Measurements from ENCODE around the gene GTF2H2.
"Not testable (repeated sequence)": the region's sequence is repeated elsewhere in the genome, so short reads cannot be mapped to it uniquely, and the experiment has no call there.

DNA sequence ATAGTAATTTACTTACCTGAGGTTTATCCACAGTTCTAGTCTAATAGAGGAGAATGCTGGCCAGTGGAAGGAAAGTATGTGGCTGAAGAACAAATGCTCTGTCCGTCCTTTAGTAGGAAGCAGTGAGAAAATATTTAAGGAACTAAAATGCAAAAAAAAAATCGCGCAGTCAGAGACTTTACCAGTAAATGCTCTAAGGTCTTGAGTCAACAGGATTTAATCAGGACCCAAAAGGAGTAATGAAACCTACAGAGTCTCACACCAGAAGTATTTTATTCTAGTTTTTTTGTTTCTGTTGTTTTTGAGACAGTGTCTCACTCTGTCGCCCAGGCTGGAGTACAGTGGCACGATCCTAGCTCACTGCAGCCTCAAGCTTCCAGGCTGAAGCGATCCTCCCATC is 46.8 kb downstream of the GTF2H2 start:
- TF ChIP-seq EZH2 (IDR thresholded peaks at IDR 0.05; ENCODE audit: borderline replicate concordance, insufficient read depth, low read depth, low read length, poor library complexity, severe bottlenecking) = not testable (repeated sequence)
- TF ChIP-seq, protein P1, sequence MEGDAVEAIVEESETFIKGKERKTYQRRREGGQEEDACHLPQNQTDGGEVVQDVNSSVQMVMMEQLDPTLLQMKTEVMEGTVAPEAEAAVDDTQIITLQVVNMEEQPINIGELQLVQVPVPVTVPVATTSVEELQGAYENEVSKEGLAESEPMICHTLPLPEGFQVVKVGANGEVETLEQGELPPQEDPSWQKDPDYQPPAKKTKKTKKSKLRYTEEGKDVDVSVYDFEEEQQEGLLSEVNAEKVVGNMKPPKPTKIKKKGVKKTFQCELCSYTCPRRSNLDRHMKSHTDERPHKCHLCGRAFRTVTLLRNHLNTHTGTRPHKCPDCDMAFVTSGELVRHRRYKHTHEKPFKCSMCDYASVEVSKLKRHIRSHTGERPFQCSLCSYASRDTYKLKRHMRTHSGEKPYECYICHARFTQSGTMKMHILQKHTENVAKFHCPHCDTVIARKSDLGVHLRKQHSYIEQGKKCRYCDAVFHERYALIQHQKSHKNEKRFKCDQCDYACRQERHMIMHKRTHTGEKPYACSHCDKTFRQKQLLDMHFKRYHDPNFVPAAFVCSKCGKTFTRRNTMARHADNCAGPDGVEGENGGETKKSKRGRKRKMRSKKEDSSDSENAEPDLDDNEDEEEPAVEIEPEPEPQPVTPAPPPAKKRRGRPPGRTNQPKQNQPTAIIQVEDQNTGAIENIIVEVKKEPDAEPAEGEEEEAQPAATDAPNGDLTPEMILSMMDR (IDR thresholded peaks at IDR 0.05) = not testable (repeated sequence)

Measured in B cell (primary cell).